ENCODE results near the gene XRN2.
A peak's percentile ranks its signal among the peaks of the same experiment; 100 is the strongest.

The XRN2 gene

GRCh38 chr20:21312813-21313474, 9.8 kb downstream of the XRN2 start:
- DNase-seq (ENCODE audit: low read depth, low spot score): no peak
- TF ChIP-seq, protein P1, sequence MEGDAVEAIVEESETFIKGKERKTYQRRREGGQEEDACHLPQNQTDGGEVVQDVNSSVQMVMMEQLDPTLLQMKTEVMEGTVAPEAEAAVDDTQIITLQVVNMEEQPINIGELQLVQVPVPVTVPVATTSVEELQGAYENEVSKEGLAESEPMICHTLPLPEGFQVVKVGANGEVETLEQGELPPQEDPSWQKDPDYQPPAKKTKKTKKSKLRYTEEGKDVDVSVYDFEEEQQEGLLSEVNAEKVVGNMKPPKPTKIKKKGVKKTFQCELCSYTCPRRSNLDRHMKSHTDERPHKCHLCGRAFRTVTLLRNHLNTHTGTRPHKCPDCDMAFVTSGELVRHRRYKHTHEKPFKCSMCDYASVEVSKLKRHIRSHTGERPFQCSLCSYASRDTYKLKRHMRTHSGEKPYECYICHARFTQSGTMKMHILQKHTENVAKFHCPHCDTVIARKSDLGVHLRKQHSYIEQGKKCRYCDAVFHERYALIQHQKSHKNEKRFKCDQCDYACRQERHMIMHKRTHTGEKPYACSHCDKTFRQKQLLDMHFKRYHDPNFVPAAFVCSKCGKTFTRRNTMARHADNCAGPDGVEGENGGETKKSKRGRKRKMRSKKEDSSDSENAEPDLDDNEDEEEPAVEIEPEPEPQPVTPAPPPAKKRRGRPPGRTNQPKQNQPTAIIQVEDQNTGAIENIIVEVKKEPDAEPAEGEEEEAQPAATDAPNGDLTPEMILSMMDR (IDR thresholded peaks at IDR 0.05; ENCODE audit: low read depth, low read length): no peak
- no peak overlapping the region for H3K4me3 ChIP-seq (ENCODE audit: low read depth, low read length)
- in situ Hi-C loops (cut with HindIII; ENCODE audit: low sequenced_read_pairs): no loop called here

DNA sequence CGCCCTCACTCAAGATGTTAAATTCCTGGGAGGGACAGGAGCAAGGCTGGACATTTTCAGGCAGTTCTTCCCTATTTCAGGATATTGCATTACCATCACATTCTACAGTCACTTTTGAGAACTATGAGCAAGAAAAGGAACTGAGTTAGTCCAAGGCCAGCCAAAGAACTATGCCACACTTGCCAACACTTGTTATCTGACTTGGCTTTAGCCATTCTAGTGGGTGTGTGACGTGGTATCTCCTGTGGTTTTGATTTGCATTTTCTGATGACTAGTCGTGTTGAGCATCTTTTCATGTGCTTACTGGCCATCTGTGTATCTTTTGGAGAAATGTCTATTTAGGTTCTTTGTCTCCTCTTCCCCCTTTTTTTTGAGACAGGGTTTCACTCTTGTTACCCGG, 12.0 kb downstream of the XRN2 start:
- H3K4me3 ChIP-seq (ENCODE audit: low read depth, low read length): no peak overlapping the region
- in situ Hi-C loops (cut with HindIII; ENCODE audit: low sequenced_read_pairs): no loop called here
- TF ChIP-seq, protein P1 (IDR thresholded peaks at IDR 0.05; ENCODE audit: low read depth, low read length): no peak
- peak; percentile 72 for DNase-seq (ENCODE audit: low read depth, low spot score)

GRCh38 chr20:21322083-21322710, 19.1 kb downstream of the XRN2 start:
- TF ChIP-seq, protein P1 (IDR thresholded peaks at IDR 0.05; ENCODE audit: low read depth, low read length): no peak

GRCh38 chr20:21322921-21323331, 19.8 kb downstream of the XRN2 start:
- H3K4me3 ChIP-seq (ENCODE audit: low read depth, low read length): no peak overlapping the region
- in situ Hi-C loops (cut with HindIII; ENCODE audit: low sequenced_read_pairs): no loop called here
- no peak for DNase-seq (ENCODE audit: low read depth, low spot score)
- TF ChIP-seq, protein P1 (IDR thresholded peaks at IDR 0.05; ENCODE audit: low read depth, low read length): no peak

More at GRCh38 chr20:21322083-21322710, 19.1 kb downstream of the XRN2 start:
- no peak overlapping the region for H3K4me3 ChIP-seq (ENCODE audit: low read depth, low read length)
- DNase-seq (ENCODE audit: low read depth, low spot score): peak; percentile 52
- in situ Hi-C loops (cut with HindIII; ENCODE audit: low sequenced_read_pairs): no loop called here

GRCh38 chr20:21323640-21324039, 20.5 kb downstream of the XRN2 start:
- DNase-seq (ENCODE audit: low read depth, low spot score): peak; percentile 73
- H3K4me3 ChIP-seq (ENCODE audit: low read depth, low read length): no peak overlapping the region
- TF ChIP-seq, protein P1 (IDR thresholded peaks at IDR 0.05; ENCODE audit: low read depth, low read length): no peak
- in situ Hi-C loops (cut with HindIII; ENCODE audit: low sequenced_read_pairs): no loop called here

GRCh38 chr20:21324126-21324525, 21.0 kb downstream of the XRN2 start:
- H3K4me3 ChIP-seq (ENCODE audit: low read depth, low read length): no peak overlapping the region
- TF ChIP-seq, protein P1 (IDR thresholded peaks at IDR 0.05; ENCODE audit: low read depth, low read length): no peak
- in situ Hi-C loops (cut with HindIII; ENCODE audit: low sequenced_read_pairs): no loop called here
- DNase-seq (ENCODE audit: low read depth, low spot score): peak; percentile 29

All from astrocyte of the spinal cord (primary cell).